Measurements from ENCODE around the gene ELAC1.

DNA sequence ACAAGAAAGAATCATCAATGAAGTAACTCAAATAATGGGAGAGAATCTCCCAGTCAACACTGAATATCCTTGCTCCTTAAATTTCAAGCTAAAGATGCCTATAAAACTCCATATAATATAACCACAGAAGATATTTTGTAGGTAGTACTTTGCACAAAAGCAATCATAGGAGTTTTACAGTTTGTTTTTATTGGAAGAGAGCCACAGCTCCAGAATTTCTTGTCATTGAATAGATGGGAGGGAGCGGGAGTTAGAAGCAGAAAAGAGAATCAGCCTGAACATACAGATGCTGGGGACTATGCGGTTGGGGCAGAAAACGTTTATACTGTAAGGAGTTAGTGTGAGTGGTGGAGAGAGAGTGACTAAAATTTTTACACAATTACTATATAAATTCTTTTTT is 43.9 kb downstream of the ELAC1 start:
- TF ChIP-seq, protein P1, sequence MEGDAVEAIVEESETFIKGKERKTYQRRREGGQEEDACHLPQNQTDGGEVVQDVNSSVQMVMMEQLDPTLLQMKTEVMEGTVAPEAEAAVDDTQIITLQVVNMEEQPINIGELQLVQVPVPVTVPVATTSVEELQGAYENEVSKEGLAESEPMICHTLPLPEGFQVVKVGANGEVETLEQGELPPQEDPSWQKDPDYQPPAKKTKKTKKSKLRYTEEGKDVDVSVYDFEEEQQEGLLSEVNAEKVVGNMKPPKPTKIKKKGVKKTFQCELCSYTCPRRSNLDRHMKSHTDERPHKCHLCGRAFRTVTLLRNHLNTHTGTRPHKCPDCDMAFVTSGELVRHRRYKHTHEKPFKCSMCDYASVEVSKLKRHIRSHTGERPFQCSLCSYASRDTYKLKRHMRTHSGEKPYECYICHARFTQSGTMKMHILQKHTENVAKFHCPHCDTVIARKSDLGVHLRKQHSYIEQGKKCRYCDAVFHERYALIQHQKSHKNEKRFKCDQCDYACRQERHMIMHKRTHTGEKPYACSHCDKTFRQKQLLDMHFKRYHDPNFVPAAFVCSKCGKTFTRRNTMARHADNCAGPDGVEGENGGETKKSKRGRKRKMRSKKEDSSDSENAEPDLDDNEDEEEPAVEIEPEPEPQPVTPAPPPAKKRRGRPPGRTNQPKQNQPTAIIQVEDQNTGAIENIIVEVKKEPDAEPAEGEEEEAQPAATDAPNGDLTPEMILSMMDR (IDR thresholded peaks at IDR 0.05), result no peak
- TF ChIP-seq POLR2A (IDR thresholded peaks at IDR 0.05), result no peak

Measured in heart left ventricle (tissue), 13 donors.